Subcutaneous preadipocyte (primary cell): ENCODE results near the gene KCTD18. TPM values are rescaled to one million over a fixed set of nuclear protein-coding genes. Genes with fewer than 3 reads are reported as not detected.

Experiments
- total RNA-seq: library from RNA; depleted of rRNA; stranded (reverse); fragments of >200 nt; gene quantifications from 2 replicates; pipeline ENCODE4 v1.2.3, GENCODE V29; 2012

Gene KCTD18
- total RNA-seq = 14.3 and 17.0 TPM in 2 replicates

DNA sequence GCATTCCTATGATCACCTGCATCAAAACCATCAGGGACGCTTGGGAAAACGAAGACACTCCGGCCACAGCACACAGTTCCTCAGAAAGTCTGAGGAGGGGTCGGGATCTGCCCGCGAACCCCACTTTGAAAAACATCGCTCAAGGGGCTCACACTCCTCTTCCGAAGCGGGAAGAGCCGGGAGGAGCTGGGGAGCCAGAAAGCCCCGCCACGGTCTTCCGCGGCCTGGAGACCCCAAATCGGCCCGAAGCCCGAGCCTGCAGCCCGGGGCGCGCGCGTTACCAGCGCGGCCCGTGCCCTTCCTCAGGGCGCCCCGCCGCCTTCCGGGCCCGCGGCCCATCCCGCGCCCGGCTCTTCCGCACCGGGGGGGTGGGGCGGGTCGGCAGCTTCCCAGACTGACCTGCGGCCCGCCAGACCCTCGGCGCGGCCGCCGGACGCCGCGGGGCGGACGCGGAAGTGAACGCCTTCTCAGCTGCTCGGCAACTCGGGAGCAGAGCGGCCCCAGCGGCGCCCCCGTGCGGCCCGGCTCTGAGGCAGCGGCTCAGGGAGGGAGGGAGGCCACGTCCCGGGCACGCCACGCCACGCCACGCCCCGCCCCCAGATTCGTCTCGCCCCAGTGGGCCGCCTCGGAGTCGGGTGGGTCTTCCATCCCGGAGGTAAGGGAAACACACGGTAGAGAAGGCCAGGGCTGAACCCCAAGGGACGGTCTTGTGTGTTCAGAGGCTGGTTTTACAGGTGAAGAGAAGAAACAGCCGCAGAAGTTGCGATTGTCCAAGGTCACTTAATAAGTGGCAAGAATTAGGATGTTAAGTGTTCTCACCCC lies at the start of gene KCTD18:
Gene KCTD18 (minus strand): TSS at position 457 of the 822 bp plus-strand sequence. CDS start 3,052 bp downstream, outside the sequence.

DNA sequence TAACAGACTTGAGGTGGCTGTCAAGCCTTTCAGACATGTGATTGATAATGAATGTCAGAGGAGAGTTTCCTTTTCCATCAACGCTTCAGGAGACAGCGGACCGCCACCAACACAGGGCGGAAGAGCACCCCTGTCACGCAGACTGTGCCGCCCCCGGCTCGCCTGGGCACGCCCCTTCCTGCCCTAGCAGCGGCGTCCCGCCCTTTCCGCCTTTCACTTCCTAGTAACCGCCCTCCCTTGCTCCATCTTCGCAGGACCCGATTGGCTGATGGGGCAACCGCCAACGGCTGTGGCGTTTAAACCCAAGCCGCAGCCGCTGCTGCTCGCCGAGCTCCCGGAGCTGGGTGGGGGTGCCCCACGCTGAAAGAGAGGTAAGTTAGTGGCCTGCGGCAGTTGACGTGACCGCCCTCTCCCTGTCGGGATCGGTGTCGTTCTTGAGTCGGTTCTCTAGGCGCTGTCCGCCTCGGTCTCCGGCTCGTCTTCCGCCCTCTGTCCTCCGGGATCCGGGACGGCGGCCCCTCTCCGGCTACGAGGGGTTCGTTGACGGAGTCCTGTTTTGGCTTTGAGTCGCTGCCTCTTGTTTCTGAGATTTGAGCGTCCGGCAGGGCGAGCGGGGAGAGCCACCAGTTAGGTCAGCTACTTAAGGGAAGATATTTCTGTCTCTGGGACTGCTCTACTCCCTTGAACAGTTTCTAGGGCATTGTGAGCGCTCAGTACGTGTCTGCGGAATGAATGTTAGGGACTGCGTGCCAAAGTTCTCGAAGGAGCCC lies 16.2 kb upstream of the KCTD18 start, which contains the start of gene SGO2:
Gene SGO2 (plus strand): TSS at position 326 of the 770 bp plus-strand sequence. CDS start 6,769 bp downstream, outside the sequence.

Other genes with a start within 250 kb of the KCTD18 start
- gene SPATS2L, start 203.4 kb downstream of the KCTD18 start, total RNA-seq = 27.2 and 45.9 TPM in 2 replicates
- 10.7 and 19.7 TPM in 2 replicates for gene SGO2, start 16.1 kb upstream of the KCTD18 start, total RNA-seq
- 183 and 229 TPM in 2 replicates for gene AOX1, start 75.9 kb upstream of the KCTD18 start, total RNA-seq